NCI-H446 (cell line): ENCODE results near the gene ATP8A1.
A peak's percentile ranks its signal among the peaks of the same experiment; 100 is the strongest.
"Not testable (repeated sequence)": the region's sequence is repeated elsewhere in the genome, so short reads cannot be mapped to it uniquely, and the experiment has no call there.

Experiments used
- DNase-seq, 2 experiments: peaks; one replicate each; lab custom pipeline; 2025; lab: John Stamatoyannopoulos, UW

Gene ATP8A1

GRCh38 chr4:42656944-42657792, at the start of gene ATP8A1:
Gene ATP8A1 (minus strand): TSS chr4:42657105. CDS start chr4:42656873, 232 bp downstream.
- peak; percentile 77 to 91 for DNase-seq

DNA sequence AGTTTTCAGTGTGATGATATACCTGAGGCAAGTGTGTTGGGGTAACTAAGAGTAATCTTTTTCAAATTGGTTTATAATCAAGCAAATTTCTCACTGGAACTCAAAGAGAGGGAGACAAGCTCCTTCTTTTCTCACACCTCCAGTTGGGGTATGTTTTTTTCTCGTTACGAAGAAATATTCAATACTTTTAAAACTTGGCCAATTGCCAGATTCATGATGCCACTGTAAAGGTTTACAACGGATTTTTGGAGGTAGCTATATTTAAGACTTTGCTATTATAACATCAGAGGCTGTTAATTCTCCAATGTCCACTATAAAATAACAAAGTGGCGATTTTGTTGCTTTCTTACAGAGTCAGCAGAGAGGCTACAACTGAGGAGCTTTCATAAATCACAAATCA, 49.2 kb upstream of the ATP8A1 start:
- no peak for DNase-seq

- DNase-seq: peak in 1 of 2 experiments; percentile 33
Measured at GRCh38 chr4:42703813-42704212, 46.9 kb upstream of the ATP8A1 start.

GRCh38 chr4:42702895-42703294, 46.0 kb upstream of the ATP8A1 start:
- no peak for DNase-seq

DNA sequence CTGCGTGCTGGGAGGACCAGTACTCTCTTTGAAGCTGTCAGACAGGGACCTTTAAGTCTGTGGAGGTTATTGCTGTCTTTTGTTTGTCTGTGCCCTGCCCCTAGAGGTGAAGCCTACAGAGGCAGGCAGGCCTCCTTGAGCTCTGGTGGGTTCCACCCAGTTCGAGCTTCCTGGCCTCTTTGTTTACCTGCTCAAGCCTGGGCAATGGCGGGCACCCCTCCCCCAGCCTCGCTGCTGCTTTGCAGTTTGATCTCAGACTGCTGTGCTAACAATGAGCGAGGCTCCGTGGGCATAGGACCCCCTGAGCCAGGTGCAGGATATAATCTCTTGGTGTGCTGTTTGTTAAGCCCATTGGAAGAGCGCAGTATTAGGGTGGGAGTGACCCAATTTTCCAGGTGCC, 44.9 kb upstream of the ATP8A1 start:
- DNase-seq: not testable (repeated sequence)

DNA sequence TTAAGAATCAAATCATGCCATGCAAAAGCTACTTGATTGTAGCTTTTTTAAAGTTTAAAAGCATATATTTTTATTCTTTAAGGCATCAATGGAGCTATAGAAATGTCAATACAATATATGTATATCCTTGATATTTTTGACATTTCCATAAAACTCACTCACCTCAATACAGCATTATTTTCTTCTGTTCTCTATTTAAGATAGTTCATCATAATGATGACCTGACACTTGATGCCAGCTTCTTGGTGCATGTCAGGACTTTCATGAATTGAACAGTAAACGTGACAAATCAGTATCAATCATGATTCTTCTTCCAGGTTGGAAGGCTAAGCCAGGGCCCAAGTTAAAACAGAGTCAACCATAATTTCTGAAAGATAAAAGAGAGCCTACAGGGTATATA, 33.6 kb upstream of the ATP8A1 start:
- DNase-seq: no peak

DNA sequence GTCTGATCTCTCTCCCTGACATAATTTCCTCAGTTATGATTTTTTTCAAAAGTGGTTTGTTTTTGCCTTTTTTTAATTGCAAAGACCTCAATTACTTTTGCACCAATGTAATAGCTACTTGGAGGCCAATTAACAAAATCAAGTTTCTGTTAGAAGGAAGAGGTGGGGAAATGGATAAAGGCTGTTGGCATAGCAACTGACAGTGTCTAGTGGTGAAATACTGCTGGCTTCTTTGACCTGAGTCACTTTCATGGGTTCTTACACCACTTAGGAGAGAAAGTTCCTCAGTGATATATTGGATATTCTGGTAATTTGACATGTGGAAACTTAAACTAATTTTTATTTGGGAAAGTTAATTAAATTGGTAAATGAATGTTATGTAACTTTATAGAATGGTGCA, 26.5 kb upstream of the ATP8A1 start:
- no peak for DNase-seq

- DNase-seq: no peak
Measured at GRCh38 chr4:42678512-42678911, 21.6 kb upstream of the ATP8A1 start.

GRCh38 chr4:42676066-42676951, 19.4 kb upstream of the ATP8A1 start:
- DNase-seq: no peak

GRCh38 chr4:42673082-42673425, 16.1 kb upstream of the ATP8A1 start:
- DNase-seq: no peak

DNA sequence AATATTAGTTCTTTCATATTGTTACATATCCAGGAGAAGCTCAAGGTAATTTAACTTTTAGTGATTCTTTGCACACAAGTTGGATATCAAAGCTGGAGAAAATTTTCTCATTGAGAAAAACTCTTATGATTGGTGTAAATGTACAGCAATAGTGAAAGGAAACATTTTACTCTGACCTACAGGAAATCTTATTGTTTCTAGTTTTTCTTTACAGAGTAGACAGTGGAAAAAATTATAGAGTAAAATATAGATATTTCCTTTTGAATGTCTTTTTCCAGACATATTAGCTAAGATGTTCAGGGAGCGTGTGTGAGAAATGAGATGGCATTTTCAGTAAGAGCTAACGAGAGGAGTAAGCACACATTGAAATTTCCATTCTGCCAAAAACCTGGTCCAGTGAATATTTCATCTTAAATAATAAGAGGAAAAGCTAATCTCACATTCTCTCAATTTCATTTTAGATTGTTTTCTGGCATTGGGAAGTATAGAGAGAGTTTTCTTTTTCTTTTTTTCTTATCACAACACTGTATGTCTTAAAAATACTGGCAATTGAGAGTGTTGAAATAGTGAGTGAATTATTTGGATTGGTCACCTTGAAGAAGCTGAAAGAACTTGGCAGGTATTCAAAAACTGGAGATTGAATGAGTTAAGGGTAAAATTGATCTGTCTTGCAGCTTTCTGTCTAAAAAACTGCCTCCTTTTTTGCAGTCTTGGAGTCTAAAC, 15.6 kb upstream of the ATP8A1 start:
- no peak for DNase-seq

- DNase-seq: no peak
Measured at GRCh38 chr4:42671431-42672194, 14.7 kb upstream of the ATP8A1 start.

- DNase-seq: no peak
Measured at GRCh38 chr4:42658261-42658660, 1.4 kb upstream of the ATP8A1 start.

DNA sequence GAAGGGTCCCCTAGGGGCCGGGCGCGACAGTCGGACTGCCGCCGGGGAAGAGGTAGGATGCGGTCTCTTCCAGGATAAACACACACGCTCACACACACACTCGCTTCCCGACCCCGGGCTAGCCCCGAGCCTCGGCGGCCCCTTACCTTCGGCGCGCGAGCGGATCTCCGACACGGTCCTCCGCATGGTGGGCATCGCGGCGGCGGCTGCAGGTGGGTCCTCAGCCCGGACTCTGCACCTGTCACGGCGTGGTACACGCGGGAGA, 294 bp downstream of the ATP8A1 start:
- DNase-seq: no peak

- DNase-seq: no peak
Measured at GRCh38 chr4:42655921-42656678, 805 bp downstream of the ATP8A1 start.

DNA sequence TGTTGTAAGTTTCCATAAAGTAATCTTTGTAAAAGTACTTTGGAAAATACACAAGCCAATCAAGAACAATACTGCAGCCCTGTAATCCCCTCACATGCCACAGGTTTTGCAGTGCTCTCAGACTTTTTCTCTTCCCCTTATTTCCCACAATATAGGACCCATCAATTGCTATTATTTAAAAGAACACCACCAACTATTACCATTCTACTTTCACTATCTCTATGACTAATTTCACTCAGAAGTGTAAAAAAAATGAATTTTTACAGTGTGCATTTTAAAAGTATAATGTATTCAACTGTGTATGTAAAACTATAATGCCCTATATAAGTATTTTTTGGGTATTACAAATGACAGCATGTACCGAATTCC, 1.7 kb downstream of the ATP8A1 start:
- DNase-seq: no peak

GRCh38 chr4:42654631-42655268, 2.2 kb downstream of the ATP8A1 start:
- no peak for DNase-seq

DNA sequence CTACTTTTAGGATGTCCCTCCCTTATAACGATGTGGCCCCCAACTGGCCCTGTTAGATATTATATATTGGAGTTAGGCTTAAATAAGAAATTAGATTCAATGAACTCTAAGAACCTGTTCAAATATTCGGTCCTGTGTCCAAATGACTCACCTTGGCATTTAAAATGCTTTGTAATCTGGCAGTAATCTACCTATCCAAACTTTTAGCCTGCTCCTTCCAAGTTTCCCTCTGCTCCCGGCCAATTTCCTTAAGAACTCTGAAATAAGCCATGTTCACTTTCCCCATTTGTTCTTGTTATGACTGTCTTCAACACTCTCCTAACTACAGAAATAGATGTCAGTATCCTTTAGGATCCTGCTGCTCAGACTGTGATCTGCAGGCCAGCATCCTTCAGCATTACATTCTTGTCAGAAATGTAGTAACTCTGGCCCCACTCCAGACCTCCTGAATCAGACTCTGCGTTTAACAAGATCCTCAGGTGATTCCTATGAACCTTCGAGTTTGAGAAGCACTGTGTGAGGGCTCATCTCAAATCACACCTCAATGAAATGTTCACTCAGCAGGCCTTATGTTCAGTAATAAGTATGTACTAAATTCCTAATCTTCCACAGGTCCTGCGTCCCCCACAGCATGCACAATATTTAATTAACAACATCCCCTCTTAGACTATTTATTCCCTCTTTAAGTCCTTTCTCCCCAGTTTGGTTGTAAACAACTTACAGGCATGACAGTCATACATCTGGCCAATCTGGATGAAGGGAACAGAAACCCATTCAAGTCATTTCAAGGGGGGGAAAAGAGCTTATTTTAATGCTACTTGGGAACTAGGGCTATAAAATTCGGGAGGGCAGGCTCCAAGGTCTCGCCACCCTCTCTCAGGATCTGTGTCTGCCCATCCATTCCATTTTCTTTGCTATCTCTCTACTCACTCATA, 3.0 kb downstream of the ATP8A1 start:
- DNase-seq: no peak

DNA sequence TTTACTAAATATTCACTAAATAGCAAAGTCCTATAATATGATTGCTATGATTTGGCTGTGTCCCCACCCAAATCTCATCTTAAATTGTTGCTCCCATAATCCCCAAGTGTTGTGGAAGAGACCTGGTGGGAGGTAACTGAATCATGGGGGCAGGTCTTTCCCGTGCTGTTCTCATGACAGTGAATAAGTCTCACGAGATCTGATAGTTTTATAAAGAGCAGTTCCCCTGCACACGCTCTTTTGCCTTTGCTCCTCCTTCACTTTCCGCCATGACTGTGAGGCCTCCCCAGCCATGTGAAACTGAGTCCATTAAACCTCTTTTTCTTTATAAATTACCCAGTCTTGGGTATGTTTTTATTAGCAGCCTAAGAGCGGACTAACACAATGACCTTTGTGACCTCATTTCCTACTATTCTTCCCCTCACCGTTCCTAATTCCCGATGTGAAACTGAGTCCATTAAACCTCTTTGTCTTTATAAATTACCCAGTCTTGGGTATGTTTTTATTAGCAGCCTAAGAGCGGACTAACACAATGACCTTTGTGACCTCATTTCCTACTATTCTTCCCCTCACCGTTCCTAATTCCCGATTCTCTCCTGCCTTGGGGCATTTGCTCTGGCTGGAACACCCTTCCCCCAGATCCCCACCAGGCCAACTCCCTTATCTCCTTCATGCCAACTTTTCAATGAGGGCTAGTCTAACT, 4.2 kb downstream of the ATP8A1 start:
- not testable (repeated sequence) for DNase-seq
